Esophagus muscularis mucosa (tissue), 4 donors: ENCODE measurements around the gene TNRC6C. TPM values are rescaled to one million over a fixed set of nuclear protein-coding genes. Genes with fewer than 3 reads are reported as not detected.

ENCODE experiments used
- DNase-seq: peaks from one replicate; pipeline ENCODE4 v3.0.0-alpha.2; 2017; ENCODE audit errors: extremely low spot score
- H3K27ac ChIP-seq, 4 donors: fragments of 200-600 bp; sonication (generic); replicated peaks in 1 of 4; 1 replicate in 3 of 4; 2 replicates in 1 of 4; pipeline ENCODE4 v1.5.1; 2016 to 2019; ENCODE audit warnings: mild to moderate bottlenecking in 1 of 4
- H3K27me3 ChIP-seq, 4 donors: fragments of 200-600 bp; sonication (generic); one replicate each; pipeline versions ENCODE4 v1.5.1 to v1.6.0; 2016 to 2019
- H3K36me3 ChIP-seq, 4 donors: fragments of 200-600 bp; sonication (generic); one replicate each; pipeline ENCODE4 v1.5.1; 2016 to 2019
- H3K4me1 ChIP-seq, 4 donors: fragments of 200-600 bp; sonication (generic); one replicate each; pipeline ENCODE4 v1.5.1; 2016 to 2019
- H3K4me3 ChIP-seq, 4 donors: fragments of 200-600 bp; sonication (generic); 1 replicate in 2 of 4; 2 replicates in 2 of 4; pipeline ENCODE4 v1.5.1; 2016 to 2019; ENCODE audit warnings: mild to moderate bottlenecking in 4 of 4, moderate library complexity in 1 of 4
- H3K9me3 ChIP-seq, 4 donors: fragments of 200-600 bp; sonication (generic); 1 replicate in 3 of 4; 2 replicates in 1 of 4; pipeline ENCODE4 v1.5.1; 2016 to 2019
- EP300 ChIP-seq: sonication (generic); formaldehyde crosslinking; IDR thresholded peaks from one replicate; pipeline ENCODE4 v1.6.1; 2017; ENCODE audit warnings: antibody characterized with exemption
- POLR2A ChIP-seq: fragments of 450-650 bp; IDR thresholded peaks from one replicate; pipeline ENCODE4 v1.6.1; 2017; ENCODE audit warnings: antibody characterized with exemption, moderate library complexity, mild to moderate bottlenecking, low read depth
- POLR2AphosphoS5 ChIP-seq, 2 donors: sonication (generic); formaldehyde crosslinking; IDR thresholded peaks; one replicate each; pipeline ENCODE4 v1.6.1; 2017; ENCODE audit warnings: antibody characterized with exemption in 2 of 2
- WGBS: methylation state at CpG from one replicate; pipeline ENCODE4 v1.1.5; 2018; 5-methylcytosine and 5-hydroxymethylcytosine counted together
- intact Hi-C: fragments of 100-400 bp; cut with DNase I; formaldehyde crosslinking; loops from one replicate; pipeline ENCODE4 v1.15.1; 2023
- total RNA-seq, 4 donors: library from RNA; depleted of rRNA; stranded (reverse); fragments of >200 nt; gene quantifications; one replicate each; pipeline versions ENCODE4 v1.1.0 to v1.2.1, GENCODE V29; 2016
- TF ChIP-seq, protein P1 (sequence below), 3 experiments: fragments of 200-600 bp in 2 of 3; fragments of 450-650 bp in 1 of 3; sonication (generic) in 2 of 3; IDR thresholded peaks; one replicate each; pipeline ENCODE4 v1.5.1; 2017 to 2019; ENCODE audit warnings: antibody characterized with exemption in 3 of 3, mild to moderate bottlenecking in 2 of 3, moderate library complexity in 1 of 3

TNRC6C gene
- total RNA-seq, 4 donors from 2014 or later = 21.4 to 31.6 (median 29.0) TPM

DNA sequence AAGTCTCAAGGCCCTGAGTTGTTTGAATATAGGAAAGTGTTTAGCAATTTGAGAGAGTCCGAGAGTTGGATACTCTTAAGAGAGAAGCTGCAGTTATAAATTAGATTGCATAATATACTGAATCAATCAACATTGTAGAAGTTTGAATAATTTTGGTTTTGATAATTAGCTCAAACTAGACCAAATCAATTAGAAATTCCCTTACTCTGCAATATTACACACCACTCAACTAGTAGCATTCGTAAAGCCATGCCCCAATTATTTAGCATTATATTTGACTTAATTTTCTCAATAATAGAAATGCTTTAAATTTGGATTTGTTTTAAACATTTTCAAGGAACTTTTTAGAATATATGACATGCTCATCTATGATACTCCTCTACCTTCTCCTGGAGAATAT, 49.1 kb downstream of the TNRC6C start:
- no peak overlapping the region for H3K4me3 ChIP-seq
- intact Hi-C loops = loop anchor here (5.0 kb wide), 1 partner anchor 40 kb away; no protein-coding TSS in a partner anchor
- H3K27me3 ChIP-seq = no peaks in the 10 kb centered on the region
- H3K9me3 ChIP-seq = no peaks in the 10 kb centered on the region
- peaks cover 5 to 52% (median 13%) of the 10 kb centered on the region in 4 donors for H3K36me3 ChIP-seq
- TF ChIP-seq EP300 (no peak), POLR2AphosphoS5 (IDR thresholded peaks at IDR 0.05) (no peak)
- 91% methylated on average over 2 of the region's 2 CpGs for whole genome bisulfite sequencing
- DNase-seq = no peak
- H3K4me1 ChIP-seq = peaks cover 0 to 14% (median 10%) of the 10 kb centered on the region in 4 donors
- H3K27ac ChIP-seq = no peak overlapping the region

DNA sequence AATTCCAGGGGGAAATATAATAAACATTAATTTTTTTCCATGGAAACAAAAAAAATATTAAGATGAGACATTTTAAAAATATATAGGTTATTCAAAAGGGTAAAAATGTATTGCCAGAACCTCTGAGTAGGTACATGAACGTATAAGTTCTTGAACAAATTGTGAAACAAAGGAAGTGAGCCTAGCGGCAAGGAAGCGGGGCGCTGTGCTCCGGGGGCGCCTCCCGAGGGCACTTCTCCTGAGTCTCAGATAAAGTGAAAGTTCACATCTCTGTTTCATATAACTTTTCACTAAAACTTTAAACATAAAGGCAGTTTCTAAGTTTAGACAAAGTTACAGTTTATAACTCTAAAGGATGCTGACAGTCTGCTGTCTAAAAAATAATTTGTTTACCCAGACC, 52.3 kb downstream of the TNRC6C start:
- H3K4me1 ChIP-seq = peaks cover 6 to 14% (median 11%) of the 10 kb centered on the region in 4 donors
- intact Hi-C loops = loop anchor here (5.0 to 10.0 kb wide), 2 partner anchors 236 to 468 kb away; no protein-coding TSS in a partner anchor
- H3K9me3 ChIP-seq = no peaks in the 10 kb centered on the region
- H3K4me3 ChIP-seq = no peak overlapping the region
- 72% methylated on average over 7 of the region's 7 CpGs for WGBS
- TF ChIP-seq POLR2AphosphoS5 (IDR thresholded peaks at IDR 0.05) = no peak
- TF ChIP-seq, protein P1, sequence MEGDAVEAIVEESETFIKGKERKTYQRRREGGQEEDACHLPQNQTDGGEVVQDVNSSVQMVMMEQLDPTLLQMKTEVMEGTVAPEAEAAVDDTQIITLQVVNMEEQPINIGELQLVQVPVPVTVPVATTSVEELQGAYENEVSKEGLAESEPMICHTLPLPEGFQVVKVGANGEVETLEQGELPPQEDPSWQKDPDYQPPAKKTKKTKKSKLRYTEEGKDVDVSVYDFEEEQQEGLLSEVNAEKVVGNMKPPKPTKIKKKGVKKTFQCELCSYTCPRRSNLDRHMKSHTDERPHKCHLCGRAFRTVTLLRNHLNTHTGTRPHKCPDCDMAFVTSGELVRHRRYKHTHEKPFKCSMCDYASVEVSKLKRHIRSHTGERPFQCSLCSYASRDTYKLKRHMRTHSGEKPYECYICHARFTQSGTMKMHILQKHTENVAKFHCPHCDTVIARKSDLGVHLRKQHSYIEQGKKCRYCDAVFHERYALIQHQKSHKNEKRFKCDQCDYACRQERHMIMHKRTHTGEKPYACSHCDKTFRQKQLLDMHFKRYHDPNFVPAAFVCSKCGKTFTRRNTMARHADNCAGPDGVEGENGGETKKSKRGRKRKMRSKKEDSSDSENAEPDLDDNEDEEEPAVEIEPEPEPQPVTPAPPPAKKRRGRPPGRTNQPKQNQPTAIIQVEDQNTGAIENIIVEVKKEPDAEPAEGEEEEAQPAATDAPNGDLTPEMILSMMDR (IDR thresholded peaks at IDR 0.05) = no peak
- TF ChIP-seq POLR2A = no peak
- TF ChIP-seq EP300 = no peak
- peaks cover 5 to 47% (median 11%) of the 10 kb centered on the region in 4 donors for H3K36me3 ChIP-seq
- H3K27me3 ChIP-seq = no peaks in the 10 kb centered on the region
- no peak overlapping the region for H3K27ac ChIP-seq
- DNase-seq = peak; percentile 55

DNA sequence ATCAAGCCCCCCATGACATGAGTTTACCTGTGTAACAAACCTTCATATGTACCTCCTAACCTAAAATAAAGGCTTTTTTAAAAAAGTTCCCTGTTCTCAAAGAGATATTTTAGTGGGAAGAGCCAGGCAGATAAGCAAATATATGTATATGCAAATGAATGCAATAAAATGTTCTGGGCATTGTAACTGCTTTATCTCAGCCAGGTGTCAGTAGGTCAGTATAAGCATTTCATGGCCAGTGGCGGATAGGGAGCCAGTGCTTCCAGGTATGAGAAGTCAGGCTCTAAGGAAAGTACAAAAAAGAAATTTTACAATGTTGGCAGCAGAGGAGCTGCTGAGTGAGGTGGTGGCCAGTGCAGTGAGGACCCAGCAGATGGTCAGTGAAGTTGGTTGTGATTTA, 53.9 kb downstream of the TNRC6C start:
- intact Hi-C loops = loop anchor here (5.0 to 10.0 kb wide), 2 partner anchors 238 to 470 kb away; no protein-coding TSS in a partner anchor
- no peak overlapping the region for H3K27ac ChIP-seq

DNA sequence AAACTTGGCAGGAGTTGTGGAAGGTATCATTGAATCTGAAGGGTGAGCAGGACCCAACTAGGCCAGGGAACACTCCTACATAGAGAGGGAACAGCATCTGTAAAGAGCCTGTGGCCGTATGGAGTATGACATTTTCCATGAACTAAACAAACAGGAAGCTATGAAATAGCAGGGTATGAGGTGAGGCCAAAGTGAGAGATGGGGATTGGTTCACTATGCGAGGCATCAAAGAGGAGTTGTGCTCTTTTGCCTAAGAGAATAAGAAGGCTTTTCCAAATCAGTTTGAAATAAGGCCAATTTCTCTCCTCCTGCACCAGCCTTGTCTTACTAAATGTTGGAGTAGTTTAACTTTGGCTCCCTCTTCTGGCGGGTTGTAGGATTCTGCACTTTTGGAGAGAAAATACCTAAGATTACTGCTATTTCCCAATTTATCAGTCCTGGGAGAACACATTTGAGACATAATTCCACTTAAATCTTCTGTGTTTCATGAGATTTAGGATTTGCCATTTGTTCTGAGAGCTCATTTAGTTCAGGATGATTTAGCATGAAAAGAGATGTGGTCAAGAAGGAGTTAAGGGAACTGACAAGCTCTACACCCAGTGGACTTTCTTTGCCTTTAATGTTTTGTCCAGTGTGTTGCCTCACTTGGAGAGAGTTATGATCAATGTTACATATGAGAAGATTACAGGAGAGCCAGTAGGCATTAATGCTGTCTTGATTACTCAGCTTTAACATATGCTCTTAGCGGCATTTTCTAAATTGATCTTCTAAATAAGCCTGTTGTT, 55.4 kb downstream of the TNRC6C start:
- Histone ChIP-seq H3K4me1 (peaks cover 6 to 14% (median 13%) of the 10 kb centered on the region in 4 donors), H3K36me3 (peaks cover 5 to 45% (median 13%) of the 10 kb centered on the region in 4 donors), H3K9me3 (no peaks in the 10 kb centered on the region), H3K27me3 (no peaks in the 10 kb centered on the region), H3K4me3 (no peak overlapping the region), H3K27ac (peak overlapping the region in 1 of 4 donors; percentile 27)
- DNase-seq = no peak
- TF ChIP-seq POLR2AphosphoS5 (IDR thresholded peaks at IDR 0.05) = no peak
- no peak for TF ChIP-seq POLR2A
- TF ChIP-seq, protein P1 (IDR thresholded peaks at IDR 0.05) = peak; percentile 81 to 86 (median 85)
- TF ChIP-seq EP300 = no peak
- WGBS = 38% methylated on average over 4 of the region's 4 CpGs
- intact Hi-C loops = loop anchor here (5.0 to 10.0 kb wide), 2 partner anchors 239 to 472 kb away; no protein-coding TSS in a partner anchor

More for the DNA sequence above, 53.9 kb downstream of the TNRC6C start:
- TF ChIP-seq, protein P1 (IDR thresholded peaks at IDR 0.05) = no peak
- no peak for DNase-seq
- Histone ChIP-seq H3K4me3 (no peak overlapping the region), H3K9me3 (no peaks in the 10 kb centered on the region), H3K36me3 (peaks cover 5 to 46% (median 13%) of the 10 kb centered on the region in 4 donors), H3K27me3 (no peaks in the 10 kb centered on the region), H3K4me1 (peaks cover 6 to 14% (median 11%) of the 10 kb centered on the region in 4 donors)
- whole genome bisulfite sequencing = 79% methylated on average over 1 of the region's 1 CpG

DNA sequence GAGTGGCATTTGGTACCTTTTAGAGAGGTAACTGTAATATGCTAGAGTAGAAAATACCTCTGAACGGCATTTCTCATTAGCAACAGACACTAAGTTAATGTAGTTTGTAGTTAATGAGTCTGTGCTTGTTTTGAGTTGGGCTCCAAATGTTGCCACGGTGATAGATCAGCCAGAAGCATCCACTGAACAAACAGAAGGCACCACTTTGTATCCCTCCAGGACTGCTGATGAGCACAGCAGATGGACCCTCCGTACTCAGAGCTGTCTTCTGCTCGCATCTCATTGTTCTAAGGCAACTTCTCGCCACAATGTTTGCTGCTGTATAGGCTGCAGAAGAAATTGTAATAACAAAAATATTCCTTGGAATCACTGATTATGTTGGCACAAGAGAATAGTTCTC, 56.1 kb downstream of the TNRC6C start:
- Histone ChIP-seq H3K36me3 (peaks cover 3 to 41% (median 10%) of the 10 kb centered on the region in 4 donors), H3K9me3 (no peaks in the 10 kb centered on the region), H3K4me1 (peaks cover 11 to 21% (median 20%) of the 10 kb centered on the region in 4 donors), H3K27me3 (no peaks in the 10 kb centered on the region), H3K4me3 (no peak overlapping the region), H3K27ac (no peak overlapping the region)
- no peak for TF ChIP-seq EP300
- no peak for TF ChIP-seq POLR2A
- no peak for TF ChIP-seq POLR2AphosphoS5 (IDR thresholded peaks at IDR 0.05)
- TF ChIP-seq, protein P1 (IDR thresholded peaks at IDR 0.05) = no peak
- intact Hi-C loops = loop anchor here (5.0 to 10.0 kb wide), 4 partner anchors 73 to 472 kb away; no protein-coding TSS in a partner anchor
- no peak for DNase-seq
- 56% methylated on average over 5 of the region's 5 CpGs for WGBS
